Retinal pigment epithelial cell (primary cell): ENCODE data around the gene IFNAR1.

Source experiments
- DNase-seq: peaks from one replicate; pipeline ENCODE4 v3.0.0-alpha.2; 2010; ENCODE audit warnings: low read depth
- H3K4me3 ChIP-seq: 2 replicates; pipeline ENCODE4 v1.5.1; 2011; ENCODE audit warnings: mild to moderate bottlenecking, low read length, control low read depth, moderate library complexity
- TF ChIP-seq, protein P1 (sequence below): conservative IDR thresholded peaks from 2 replicates; pipeline ENCODE4 v1.5.1; 2011; ENCODE audit warnings: low read depth, low read length, control low read depth, inconsistent platforms

Gene IFNAR1

DNA sequence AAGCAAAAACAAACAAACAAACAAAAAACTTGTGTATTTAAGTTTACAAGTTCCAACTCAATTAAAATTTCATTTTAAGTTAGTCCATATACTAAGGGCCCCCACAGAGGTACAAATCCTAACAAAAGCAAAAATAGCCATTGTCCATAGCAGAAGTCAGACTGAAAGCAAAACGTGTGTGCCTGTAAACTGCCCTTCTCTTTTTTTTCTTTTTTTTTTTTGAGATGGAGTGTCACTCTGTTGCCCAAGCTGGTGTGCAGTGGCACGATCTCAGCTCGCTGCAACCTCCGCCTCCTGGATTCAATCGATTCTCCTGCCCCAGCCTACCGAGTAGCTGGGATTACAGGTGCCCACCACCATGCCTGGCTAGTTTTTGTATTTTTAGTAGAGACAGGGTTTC is 66.9 kb downstream of the IFNAR1 start:
- no peak overlapping the region for H3K4me3 ChIP-seq
- TF ChIP-seq, protein P1, sequence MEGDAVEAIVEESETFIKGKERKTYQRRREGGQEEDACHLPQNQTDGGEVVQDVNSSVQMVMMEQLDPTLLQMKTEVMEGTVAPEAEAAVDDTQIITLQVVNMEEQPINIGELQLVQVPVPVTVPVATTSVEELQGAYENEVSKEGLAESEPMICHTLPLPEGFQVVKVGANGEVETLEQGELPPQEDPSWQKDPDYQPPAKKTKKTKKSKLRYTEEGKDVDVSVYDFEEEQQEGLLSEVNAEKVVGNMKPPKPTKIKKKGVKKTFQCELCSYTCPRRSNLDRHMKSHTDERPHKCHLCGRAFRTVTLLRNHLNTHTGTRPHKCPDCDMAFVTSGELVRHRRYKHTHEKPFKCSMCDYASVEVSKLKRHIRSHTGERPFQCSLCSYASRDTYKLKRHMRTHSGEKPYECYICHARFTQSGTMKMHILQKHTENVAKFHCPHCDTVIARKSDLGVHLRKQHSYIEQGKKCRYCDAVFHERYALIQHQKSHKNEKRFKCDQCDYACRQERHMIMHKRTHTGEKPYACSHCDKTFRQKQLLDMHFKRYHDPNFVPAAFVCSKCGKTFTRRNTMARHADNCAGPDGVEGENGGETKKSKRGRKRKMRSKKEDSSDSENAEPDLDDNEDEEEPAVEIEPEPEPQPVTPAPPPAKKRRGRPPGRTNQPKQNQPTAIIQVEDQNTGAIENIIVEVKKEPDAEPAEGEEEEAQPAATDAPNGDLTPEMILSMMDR, result no peak
- no peak for DNase-seq

- TF ChIP-seq, protein P1, result no peak
- no peak overlapping the region for H3K4me3 ChIP-seq
- no peak for DNase-seq
Measured at GRCh38 chr21:33392284-33392985, 67.7 kb downstream of the IFNAR1 start.

- TF ChIP-seq, protein P1, result no peak
- no peak overlapping the region for H3K4me3 ChIP-seq
- no peak for DNase-seq
Measured at GRCh38 chr21:33393348-33393747, 68.6 kb downstream of the IFNAR1 start.

- TF ChIP-seq, protein P1, result no peak
- DNase-seq, result no peak
- no peak overlapping the region for H3K4me3 ChIP-seq
Measured at GRCh38 chr21:33394260-33394659, 69.5 kb downstream of the IFNAR1 start.

GRCh38 chr21:33395891-33396331 is 71.1 kb downstream of the IFNAR1 start:
- no peak overlapping the region for H3K4me3 ChIP-seq
- DNase-seq, result peak; percentile 47
- TF ChIP-seq, protein P1, result no peak

DNA sequence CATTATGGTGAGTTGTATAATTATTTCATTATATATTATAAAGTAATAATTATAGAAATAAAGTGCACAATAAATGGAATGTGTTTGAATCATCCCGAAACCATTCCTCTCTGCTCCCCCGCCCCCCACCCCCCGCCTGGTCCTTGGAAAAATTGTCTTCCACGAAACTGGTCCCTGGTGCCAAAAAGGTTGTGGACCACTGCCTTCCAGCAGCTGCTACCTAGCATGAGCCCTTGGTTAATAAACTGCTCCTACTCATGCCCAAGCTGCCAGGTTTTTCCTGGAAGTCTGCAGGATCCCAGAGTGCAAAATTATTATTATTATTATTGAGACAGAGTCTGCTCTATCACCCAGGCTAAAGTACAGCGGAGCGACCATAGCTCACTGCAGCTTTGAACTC is 71.7 kb downstream of the IFNAR1 start:
- TF ChIP-seq, protein P1, result no peak
- DNase-seq, result no peak
- H3K4me3 ChIP-seq, result no peak overlapping the region

DNA sequence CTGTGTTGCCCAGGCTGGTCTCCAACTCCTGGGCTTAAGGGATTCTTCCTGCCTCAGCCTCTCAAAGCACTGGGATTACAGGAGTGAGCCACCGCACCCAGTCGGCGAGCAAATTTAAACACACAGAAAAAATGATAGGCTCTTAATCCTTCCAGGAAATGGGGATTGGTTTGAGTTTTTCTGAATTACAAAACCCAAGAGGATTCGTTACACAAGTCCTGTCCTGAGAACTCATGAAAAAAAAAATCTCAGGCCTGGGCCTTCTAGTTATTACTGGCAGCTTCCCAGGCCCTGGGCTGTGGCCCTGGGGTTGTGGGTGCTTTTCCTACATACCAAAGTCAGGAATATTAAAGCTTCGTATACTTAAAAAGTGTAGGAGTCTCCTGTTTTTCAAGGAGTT is 72.2 kb downstream of the IFNAR1 start:
- TF ChIP-seq, protein P1, result no peak
- peak; percentile 88 for DNase-seq

More for the DNA sequence above, 72.2 kb downstream of the IFNAR1 start:
- no peak overlapping the region for H3K4me3 ChIP-seq
